KMS-11 (cell line): ENCODE results near the gene KRTAP24-1.

Experiments used
- H2AFZ ChIP-seq: fragments of 200-600 bp; sonication (generic); 2 replicates; pipeline ENCODE4 v1.6.1; 2016; ENCODE audit warnings: antibody characterized with exemption, mixed run types, low read depth
- H3K27ac ChIP-seq: fragments of 200-600 bp; sonication (generic); 2 replicates; pipeline ENCODE4 v1.6.1; 2016; ENCODE audit warnings: mild to moderate bottlenecking, mixed run types
- H3K27me3 ChIP-seq: fragments of 200-600 bp; sonication (generic); 2 replicates; pipeline ENCODE4 v1.6.1; 2017; ENCODE audit warnings: mild to moderate bottlenecking, low read depth, mixed run types, moderate library complexity; ENCODE audit not compliant: insufficient read depth
- H3K36me3 ChIP-seq: fragments of 200-600 bp; sonication (generic); 2 replicates; pipeline ENCODE4 v1.6.1; 2017; ENCODE audit warnings: mild to moderate bottlenecking, mixed run types; ENCODE audit not compliant: insufficient read depth
- H3K4me1 ChIP-seq: fragments of 200-600 bp; sonication (generic); 2 replicates; pipeline ENCODE4 v1.6.1; 2016; ENCODE audit warnings: mild to moderate bottlenecking, low read depth, mixed run types; ENCODE audit not compliant: poor library complexity, severe bottlenecking
- H3K4me2 ChIP-seq: fragments of 200-600 bp; sonication (generic); 2 replicates; pipeline ENCODE4 v1.7.0; 2016; ENCODE audit warnings: mild to moderate bottlenecking, mixed run types
- H3K4me3 ChIP-seq: fragments of 200-600 bp; sonication (generic); IDR thresholded peaks from 2 replicates; pipeline ENCODE4 v1.6.1; 2017; ENCODE audit warnings: low read depth, low read length, mixed read lengths; ENCODE audit not compliant: insufficient read depth
- H3K79me2 ChIP-seq: fragments of 200-600 bp; sonication (generic); 2 replicates; pipeline ENCODE4 v1.6.1; 2016; ENCODE audit warnings: low read depth, mixed run types; ENCODE audit not compliant: insufficient read depth
- H3K9ac ChIP-seq: fragments of 200-600 bp; sonication (generic); 2 replicates; pipeline ENCODE4 v1.6.1; 2016; ENCODE audit warnings: mild to moderate bottlenecking, mixed run types
- H4K20me1 ChIP-seq: fragments of 200-600 bp; sonication (generic); 2 replicates; pipeline ENCODE4 v1.6.1; 2016; ENCODE audit warnings: mild to moderate bottlenecking, mixed run types; ENCODE audit not compliant: insufficient read depth
- TF ChIP-seq, protein P1 (sequence below): fragments of 200-600 bp; sonication (generic); conservative IDR thresholded peaks from 2 replicates; pipeline ENCODE4 v1.6.1; 2017; ENCODE audit warnings: low read depth, mild to moderate bottlenecking, antibody characterized with exemption, low read length, moderate library complexity, mixed read lengths

The KRTAP24-1 gene

DNA sequence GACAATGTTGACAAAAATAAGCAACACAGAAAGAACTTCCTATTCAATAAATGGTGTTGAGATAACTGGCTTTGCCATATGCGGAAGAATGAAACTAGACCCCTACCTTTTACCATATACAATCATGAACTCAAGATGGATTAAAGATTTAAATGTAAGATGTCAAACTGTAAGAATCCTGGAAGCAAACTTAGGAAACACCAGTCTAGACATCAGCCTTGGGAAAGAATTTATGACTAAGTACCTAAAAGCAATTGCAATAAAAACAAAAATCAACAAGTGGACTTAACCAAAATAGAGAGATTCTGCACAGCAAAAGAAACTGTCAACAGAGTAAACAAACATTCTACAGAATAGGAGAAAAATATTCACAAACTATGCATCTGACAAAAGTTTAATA lies 50.7 kb downstream of the KRTAP24-1 start:
- Histone ChIP-seq H3K9ac (no peak overlapping the region), H3K4me2 (no peak overlapping the region), H2AFZ (no peak overlapping the region), H3K4me1 (no peaks in the 10 kb centered on the region), H3K36me3 (no peaks in the 10 kb centered on the region), H4K20me1 (no peaks in the 10 kb centered on the region), H3K27ac (no peak overlapping the region), H3K27me3 (no peaks in the 10 kb centered on the region), H3K4me3 (no peak overlapping the region), H3K79me2 (no peaks in the 10 kb centered on the region)
- TF ChIP-seq, protein P1, sequence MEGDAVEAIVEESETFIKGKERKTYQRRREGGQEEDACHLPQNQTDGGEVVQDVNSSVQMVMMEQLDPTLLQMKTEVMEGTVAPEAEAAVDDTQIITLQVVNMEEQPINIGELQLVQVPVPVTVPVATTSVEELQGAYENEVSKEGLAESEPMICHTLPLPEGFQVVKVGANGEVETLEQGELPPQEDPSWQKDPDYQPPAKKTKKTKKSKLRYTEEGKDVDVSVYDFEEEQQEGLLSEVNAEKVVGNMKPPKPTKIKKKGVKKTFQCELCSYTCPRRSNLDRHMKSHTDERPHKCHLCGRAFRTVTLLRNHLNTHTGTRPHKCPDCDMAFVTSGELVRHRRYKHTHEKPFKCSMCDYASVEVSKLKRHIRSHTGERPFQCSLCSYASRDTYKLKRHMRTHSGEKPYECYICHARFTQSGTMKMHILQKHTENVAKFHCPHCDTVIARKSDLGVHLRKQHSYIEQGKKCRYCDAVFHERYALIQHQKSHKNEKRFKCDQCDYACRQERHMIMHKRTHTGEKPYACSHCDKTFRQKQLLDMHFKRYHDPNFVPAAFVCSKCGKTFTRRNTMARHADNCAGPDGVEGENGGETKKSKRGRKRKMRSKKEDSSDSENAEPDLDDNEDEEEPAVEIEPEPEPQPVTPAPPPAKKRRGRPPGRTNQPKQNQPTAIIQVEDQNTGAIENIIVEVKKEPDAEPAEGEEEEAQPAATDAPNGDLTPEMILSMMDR = no peak
